ENCODE data around the gene PNMA5.
"Not testable (repeated sequence)": the region's sequence is repeated elsewhere in the genome, so short reads cannot be mapped to it uniquely, and the experiment has no call there.

The PNMA5 gene
- long read RNA-seq, donor 1, result 0 reads
- long read RNA-seq, donor 2, result 0 reads
- long read RNA-seq, donor 3, partial matches to known transcripts, result 14 of 14 reads
- long read RNA-seq, donor 3, other reads (novel, unspliced or antisense), result 0 of 14 reads
- long read RNA-seq, donor 4, partial matches to known transcripts, result 28 of 28 reads
- long read RNA-seq, donor 4, other reads (novel, unspliced or antisense), result 0 of 28 reads
- long read RNA-seq, donor 5, partial matches to known transcripts, result 27 of 27 reads
- long read RNA-seq, donor 5, other reads (novel, unspliced or antisense), result 0 of 27 reads
- long read RNA-seq, donor 6, result 0 reads
- long read RNA-seq, donor 7, result 0 reads
- long read RNA-seq, donor 8, result 0 reads

DNA sequence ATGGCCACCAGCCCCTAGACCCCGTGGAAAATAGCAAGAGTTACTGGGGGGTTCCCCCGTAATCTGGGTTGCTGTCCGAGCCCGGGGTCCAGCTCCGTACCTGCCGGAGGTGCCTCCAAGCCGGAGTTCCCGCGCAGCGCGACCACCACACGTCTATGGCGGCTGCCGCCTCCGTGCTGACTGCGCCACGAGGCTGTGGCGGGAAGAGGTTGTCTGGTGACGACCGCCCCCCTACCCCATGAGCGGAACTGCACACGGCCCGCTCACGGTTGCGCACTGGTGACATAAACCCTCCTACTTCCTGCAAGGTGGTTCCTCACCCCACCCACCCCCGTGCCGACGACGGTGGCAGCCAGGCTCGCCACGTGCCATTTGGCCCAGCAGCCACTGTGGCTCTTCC, at the start of gene PNMA5:
Gene PNMA5, minus strand, starts transcription at position 184 of the 400 bp plus-strand sequence. CDS start 2,518 bp downstream, outside the sequence.
- DNase-seq, result no peak

DNA sequence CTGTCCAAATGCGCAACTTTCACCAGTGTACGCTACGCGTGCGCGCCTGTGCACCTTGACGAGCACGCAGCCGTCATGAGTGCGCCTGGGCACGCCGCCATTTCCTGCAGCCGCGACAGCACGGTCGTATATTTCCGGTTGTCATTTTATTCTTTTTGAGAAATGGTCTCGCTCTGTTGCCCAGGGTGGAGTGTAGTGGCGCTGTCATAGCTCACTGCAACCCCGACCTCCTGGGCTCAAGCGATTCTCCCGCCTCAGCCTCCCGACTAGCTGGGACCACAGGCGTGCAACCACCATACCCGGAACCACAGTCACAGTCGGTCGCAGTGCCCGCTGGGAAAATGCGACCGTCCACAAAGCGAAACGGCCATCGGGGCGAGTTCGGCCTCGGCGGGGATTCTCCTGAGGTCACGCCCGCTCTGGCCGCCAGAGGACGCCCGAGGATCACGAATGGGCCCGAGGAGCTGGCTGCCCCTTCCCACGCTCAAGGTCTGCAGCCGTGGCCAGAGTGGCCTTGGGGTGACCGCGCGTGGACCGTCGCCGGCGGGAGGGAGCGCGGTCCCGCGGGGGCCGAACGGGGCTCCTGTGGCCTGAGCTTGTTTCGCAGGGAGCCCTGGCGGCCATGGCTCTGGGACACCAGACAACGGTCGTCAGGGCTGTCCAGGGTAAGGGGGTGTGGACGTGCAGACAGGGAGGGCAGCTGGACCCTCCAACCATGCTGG, 38.6 kb upstream of the PNMA5 start:
- peak; percentile 75 for DNase-seq

DNA sequence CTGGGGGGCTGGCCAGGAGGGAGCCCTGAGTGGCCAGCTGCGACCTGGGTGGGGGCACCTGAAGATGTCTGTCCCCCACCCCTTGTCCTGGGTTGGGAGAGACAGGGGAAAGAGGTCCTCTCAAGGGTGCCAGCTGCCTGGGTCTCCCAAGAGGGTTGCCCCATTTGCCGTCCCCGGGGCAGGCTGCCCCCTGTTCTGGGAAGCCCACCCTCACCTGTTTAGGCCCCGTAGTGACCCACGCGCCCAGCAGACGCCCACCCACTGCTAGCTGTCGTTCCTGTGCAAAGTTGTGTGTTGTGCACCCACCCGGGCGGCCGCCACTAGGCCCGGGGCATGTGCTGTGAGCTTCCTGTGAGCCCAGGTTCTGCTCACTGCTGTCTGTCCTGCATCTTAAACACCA, 36.9 kb upstream of the PNMA5 start:
- DNase-seq, result no peak

DNA sequence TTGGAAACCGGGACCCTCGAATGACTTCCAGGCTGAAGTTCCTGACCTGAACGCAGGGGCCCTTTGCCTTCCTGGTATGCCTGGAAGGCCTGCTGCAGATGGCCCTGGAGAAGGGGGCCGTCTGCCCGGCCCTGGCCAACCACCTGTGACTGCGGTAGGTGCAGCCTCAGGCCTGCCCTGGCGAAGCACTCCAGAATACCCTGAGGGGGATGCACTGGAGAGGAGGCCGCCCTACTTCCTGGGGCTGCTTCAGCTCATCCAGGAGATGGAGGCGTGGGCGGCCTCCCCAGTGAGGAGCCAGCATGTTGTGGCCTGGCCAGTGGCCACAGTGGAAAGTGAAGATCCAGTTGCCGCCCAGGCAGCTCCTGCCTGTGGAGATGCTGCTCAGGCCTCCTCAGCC, 36.0 kb upstream of the PNMA5 start:
- DNase-seq, result no peak

DNA sequence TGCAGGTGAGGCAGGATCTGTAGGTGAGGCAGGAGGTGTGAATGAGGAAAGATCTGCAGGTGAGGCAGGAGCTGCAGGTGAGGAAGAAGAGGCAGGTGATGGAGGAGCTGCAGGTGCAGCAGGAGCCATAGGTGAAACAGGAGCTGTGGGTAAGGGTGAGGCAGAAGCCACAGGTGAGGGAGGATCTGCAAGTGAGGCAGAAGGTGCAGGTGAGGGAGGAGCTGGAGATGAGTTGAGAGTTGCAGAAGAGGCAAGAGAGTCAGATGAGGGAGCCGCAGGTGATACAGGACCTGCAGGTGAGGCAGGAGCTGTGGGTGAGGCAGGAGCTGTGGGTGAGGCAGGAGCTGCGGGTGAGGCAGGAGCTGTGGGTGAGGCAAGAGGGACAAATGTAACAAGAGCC, 35.2 kb upstream of the PNMA5 start:
- no peak for DNase-seq

DNA sequence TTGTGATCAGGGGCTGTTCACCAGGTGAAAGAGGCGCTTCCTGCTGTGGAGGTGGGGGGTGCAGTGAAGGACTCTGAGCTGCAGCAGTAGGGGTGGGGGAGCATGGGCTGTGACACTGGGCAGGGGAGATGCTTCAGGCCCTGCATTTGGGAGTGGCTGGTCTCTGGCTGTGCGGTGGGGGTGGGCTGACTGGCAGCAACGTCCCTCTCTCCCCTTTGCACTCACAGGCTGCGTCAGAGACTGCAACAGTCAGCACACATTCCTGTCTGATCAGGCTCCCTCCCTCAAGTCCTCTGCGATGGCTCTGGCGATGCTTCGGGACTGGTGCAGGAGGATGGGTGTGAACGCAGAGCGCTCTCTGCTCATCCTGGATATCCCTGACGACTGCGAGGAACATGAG, 34.6 kb upstream of the PNMA5 start:
- not testable (repeated sequence) for DNase-seq

DNA sequence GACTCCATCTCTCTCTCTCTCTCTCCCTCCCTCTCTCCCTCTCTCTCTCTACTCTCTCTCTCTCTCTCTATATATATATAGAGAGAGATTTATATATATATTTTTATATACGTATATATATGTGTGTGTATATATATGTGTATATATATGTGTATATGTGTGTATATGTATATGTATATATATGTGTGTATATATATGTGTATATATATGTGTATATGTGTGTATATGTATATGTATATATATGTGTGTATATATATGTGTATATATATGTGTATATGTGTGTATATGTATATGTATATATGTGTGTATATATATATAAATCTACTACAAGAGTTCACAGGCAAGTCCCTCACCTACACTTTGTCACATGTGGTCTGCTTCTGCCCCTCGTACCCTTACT, 32.6 kb upstream of the PNMA5 start:
- not testable (repeated sequence) for DNase-seq

DNA sequence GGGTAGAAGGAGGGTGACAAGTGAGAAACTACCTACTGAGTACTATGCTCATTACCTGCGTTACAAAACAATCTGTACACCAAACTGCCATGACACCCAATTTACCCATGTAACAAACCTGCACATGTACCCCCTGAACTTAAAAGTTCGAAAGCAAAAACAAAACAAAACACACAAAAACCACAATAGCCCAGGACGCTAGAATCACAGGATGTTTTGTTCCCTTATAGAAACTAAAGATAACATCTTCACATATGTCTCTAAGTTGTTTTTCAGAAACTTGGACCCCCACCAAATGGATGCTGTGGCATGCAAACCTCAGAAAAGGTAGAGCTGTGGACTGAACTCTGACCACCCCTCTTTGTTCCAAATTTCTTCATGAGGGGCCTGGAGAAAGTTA, 25.2 kb upstream of the PNMA5 start:
- DNase-seq, result no peak

DNA sequence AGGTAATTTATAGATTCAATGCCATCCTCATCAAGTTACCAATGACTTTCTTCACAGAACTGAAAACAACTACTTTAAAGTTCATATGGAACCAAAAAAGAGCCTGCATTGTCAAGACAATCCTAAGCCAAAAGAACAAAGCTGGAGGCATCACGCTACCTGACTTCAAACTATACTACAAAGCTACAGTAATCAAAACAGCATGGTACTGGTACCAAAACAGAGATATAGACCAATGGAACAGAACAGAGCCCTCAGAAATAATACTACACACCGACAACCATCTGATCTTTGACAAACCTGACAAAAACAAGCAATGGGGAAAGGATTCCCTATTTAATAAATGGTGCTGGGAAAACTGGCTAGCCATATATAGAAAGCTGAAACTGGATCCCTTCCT, 23.3 kb upstream of the PNMA5 start:
- DNase-seq, result not testable (repeated sequence)

DNA sequence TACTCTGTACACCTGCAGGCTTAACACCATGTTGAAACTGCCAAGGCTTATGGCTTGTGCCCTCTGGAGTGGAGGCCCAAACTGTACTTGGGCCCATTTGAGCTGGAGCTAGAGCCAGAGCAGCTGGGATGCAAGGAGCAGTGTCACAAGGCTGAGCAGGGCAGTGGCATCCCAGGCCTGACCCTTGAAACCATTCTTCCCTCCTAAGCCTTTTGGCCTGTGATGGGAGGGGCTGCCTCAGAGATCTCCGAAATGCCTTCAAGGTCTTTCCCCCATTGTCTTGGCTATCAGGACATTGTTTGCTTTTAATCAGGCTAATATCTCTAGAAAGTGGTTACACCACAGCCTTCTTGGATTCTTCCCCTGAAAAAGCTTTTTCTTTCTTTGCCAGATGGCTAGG, 10.9 kb upstream of the PNMA5 start:
- no peak for DNase-seq

DNA sequence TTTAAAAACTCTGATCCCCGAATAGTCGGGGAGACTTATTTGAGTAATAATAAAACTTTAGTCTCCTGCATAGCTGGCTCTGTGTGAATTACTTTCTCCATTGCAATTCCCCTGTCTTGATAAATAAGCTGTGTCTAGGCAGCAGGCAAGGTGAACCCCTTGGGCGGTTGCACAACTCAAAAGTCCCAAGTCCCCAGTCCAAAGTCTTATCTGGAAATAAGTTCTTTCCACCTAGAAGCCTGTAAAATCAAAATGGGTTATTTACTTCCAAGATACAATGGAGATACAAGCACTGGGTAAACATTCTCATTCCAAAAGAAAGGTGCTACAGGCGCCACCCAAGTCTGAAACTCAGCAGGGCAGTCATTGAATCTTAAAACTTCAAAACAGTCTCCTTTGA, 10.1 kb upstream of the PNMA5 start:
- DNase-seq, result no peak

DNA sequence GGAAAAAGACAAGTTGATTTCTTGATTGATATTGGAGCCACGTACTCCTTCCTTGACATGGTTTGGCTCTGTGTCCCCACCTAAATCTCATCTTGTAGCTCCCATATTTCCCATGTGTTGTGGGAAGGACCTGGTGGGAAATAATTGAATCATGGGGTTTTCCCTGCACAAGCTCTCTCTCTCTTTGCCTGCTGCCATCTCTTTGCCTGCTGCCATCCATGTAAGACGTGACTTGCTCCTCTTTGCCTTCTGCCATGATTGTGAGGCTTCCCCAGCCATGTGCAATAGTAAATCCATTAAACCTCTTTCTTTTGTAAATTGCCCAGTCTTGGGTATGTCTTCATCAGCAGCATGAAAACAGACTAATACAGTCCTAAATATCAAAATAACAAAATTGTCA, 8.3 kb upstream of the PNMA5 start:
- not testable (repeated sequence) for DNase-seq

DNA sequence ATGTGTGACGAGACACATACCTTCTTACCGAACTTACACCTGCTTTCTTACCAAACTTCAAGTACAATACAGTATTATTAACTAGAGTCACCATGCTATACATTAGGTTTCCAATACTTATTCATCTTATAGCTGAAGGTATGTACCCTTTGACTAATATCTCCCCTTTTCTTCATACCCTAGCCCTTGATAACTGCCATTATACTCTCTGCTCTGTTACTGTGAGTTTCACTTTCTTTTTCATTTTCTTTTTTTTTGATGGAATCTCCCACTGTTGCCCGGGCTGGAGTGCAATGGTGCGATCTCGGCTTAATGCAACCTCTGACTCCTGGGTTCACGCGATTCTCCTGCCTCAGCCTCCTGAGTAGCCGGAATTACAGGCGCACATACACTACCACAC, 3.4 kb upstream of the PNMA5 start:
- no peak for DNase-seq

DNA sequence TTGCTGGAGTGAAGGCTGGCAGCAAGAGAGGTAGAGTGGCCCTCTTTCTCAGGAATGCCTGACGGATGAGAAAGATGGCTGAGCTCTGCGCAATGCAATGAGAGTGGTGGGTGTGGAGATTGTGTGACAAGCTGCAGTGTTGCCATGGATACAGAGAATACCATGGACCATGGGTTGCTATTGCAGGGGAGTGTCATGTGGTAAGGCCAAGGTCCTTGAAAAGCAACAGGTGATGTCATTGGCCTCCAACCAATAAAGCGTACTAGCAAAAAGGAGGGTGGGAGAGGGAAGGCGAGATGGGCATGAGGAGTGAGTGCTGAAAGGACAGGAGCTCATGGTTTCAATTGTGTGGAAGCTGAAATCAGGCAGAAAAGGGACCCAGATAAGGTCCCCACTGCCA, 1.8 kb downstream of the PNMA5 start:
- no peak for DNase-seq

DNA sequence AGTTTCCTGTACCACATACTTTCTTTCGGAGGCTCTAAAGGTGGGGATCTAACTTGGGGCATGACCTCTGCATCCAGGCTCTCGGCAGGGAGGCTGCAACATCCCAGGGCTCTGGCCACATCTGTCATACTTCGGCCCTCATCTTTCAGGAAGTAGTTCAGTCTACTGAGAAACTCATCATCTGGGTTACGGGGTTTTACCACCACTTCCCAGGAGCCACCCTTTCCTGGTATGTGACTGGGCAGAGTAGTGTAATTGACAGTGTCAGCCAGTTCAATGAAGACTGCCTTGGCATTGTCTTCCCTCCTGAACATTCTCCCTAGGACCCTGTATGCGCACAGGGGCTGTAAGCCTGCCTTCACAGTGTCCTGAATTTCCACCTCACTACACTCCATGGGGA, 2.8 kb downstream of the PNMA5 start:
- DNase-seq, result no peak

DNA sequence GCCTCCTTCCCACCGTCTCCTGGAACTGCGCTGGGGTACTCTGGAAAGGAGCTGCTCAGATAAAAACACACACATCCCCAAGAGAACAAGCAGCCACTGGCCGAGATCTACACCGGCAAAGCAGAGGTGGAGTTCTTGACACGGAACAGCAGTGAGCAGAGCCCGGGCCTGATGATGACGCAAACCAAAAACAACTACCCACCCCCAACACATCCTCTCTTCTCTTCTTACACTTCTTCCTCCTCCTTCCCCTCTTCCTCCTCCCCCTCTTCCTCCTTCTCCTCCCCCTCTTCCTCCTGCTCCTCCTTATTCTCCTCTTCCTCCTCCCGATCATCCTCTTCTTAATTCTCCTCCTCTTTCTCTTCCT, 4.6 kb downstream of the PNMA5 start:
- DNase-seq, result no peak

DNA sequence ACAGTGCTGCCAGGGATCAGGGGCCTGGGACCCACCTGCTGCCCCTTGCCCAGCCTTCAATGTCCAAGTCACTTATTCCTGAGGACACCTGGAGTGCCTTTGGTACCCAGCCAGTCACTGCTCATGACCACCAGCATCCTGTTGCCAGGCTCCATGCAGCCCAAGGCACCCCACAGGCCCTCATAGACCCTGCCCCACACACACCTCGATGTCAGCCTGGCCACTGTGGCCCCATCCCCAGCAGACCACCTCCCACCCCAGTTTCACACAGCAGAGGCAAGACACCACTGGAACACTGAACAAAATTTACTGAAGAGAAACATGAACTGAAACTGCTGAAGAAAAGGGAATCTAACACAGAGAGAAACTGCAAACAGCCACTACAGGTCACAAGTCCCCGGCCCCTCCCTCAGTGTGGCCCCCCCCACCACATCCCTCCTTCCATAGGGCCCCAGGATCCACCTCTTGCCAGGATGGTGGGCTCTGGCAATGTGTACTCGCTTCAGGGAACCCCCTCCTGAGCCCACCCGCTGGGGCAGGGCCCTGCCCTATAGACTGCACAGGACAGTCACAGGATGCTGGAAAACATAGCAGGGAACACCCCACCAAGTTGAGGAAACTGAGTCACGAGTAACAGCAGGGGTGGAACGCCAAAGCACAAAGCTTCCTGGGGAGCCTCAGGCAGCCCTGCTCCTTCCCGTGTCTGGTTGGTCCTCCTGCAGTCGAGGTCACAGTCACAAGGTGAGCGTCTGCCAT, 5.2 kb downstream of the PNMA5 start:
- no peak for DNase-seq

DNA sequence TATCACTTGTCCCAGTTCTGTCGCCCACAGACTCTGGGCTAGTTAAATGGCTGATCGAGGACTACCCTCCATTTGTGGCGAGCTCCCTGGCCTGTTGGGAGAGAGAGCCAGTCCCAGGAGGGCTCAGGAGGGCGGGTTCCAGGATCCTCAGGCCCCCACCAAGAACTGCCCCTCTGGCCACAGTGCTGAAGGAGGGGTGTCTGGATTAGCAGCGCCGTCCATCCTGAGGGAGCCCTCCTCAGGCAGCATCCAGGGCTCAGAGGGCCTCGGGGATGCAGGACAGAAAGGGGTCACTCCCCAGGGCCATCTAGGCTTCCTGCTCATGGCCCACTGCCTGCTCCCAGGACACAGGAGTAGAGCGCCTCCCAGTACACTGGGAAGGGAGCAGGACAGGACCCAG, 6.1 kb downstream of the PNMA5 start:
- DNase-seq, result no peak

DNA sequence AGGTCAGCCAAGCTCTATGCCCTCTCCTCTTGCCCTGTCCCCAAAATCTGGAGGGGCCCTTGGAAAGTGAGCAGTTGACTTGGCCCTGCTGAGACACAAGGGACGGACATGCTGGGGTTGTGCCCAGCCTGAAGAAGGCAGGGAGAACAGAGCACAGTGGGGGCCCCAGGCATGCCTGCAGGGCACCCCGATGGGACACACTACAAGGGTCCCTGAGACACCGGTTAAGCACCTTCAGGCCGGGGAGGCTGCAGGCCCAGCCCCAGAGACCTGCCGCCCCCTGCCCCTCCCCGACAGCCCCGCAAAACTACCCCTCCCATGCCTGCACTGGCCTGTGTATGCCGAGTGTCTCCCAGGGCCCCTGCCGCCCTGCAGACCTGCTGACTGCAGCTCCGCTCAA, 6.8 kb downstream of the PNMA5 start:
- not testable (repeated sequence) for DNase-seq

DNA sequence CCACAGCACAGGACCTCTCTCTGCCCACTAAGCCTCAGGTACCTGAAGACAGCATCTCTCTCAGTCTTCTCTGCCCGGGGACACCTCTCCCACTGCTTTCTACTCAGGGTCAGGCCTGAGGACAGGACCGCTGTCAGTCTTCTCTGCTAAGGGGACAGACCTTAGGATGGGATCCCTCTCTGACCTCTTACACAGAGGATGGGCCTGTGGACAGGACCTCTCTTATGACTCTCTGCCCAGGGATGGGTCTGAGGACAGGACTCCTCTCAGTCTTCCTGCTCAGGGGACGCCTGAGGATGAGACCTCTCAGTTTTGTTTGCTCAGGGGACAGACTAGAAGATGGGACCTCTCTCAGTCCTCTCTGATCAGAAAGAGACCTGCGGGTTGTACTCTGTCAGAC, 8.5 kb downstream of the PNMA5 start:
- DNase-seq, result not testable (repeated sequence)

DNA sequence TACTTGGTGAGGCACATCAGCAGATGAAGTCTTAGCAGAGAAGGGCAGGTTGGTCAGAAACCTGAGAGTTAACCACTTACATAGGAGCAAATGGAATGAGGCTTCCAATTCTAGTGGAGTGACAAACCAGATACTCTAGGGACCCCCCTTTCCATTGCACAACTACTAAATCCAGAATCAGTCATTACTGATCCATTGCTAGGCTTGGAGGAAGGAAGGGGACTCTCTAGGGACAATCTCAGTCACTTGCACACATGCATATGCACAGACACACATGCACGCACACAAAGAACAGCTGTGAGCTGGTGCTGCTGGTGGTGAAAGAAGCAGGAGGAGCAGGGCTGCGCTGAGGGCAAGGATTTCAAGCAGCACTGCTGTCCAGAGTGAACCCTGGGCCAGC, 25.7 kb downstream of the PNMA5 start:
- DNase-seq, result no peak

DNA sequence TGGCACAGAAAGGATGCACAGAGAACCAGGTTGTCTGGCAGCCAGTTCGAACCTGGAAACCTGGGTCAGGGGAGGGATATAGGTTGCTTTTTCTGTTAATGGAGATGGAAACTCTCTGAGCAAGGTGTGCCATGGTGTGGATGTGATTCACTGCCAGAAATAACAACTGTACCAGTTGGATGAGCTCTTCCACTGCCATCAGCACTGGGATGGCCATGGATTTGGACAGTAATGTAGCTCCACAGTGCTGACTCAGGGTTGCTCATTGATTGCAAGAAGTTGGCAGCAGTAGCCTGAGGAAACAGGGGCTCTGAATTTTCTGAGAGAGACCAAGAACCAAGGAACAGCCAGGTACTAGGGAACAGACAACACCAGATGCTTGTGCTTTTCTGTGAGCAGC, 33.8 kb downstream of the PNMA5 start:
- DNase-seq, result no peak

DNA sequence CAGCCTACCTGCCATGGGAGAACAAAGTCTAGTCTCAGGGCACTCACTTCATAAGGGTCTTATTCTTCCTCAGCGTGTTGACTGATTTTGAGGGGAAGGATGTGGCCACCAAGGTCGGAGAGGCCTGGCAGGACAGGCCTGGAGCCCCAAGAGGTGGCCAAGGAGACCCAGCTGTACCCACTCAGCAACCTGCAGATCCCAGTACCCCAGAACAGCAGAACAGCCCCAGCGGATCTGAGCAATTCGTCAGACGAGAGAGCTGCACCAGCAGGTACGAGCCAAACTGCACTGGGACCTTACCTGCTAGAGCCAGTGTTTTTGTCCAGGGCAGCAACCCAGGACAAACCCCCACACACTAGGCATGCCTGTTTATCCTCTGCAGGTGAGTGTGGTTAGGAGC, 34.3 kb downstream of the PNMA5 start:
- no peak for DNase-seq
